ENCODE data around the gene RAB33B. TPM values are rescaled to one million over a fixed set of nuclear protein-coding genes. Genes with fewer than 3 reads are reported as not detected.
A peak's percentile ranks its signal among the peaks of the same experiment; 100 is the strongest.

Gene RAB33B
- polyA plus RNA-seq, 3 donors = 10.0 to 10.3 (median 10.1) TPM

DNA sequence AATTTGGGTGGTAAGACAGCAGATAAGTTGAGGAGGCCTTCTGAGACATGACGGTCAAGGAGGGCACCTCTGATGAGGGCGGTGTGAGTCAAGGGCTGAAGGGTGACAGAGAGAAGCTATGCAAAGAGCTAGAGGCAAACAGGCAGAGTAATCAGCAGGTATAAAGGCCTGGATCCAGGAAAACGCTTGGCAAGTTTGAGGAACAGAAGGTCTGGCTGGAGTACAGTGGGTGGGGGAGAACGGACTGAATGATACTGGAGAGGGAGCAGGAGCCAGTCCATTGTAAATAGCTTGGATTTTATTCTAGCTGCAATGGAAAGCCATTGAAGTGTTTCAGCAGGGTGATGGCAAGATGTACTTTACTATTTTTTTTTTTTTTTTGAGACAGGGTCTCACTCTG is 39.3 kb downstream of the RAB33B start:
- DNase-seq (ENCODE audit: extremely low read depth in 1 of 11, low read depth in 9 of 11, low spot score in 4 of 11) = no peak

DNA sequence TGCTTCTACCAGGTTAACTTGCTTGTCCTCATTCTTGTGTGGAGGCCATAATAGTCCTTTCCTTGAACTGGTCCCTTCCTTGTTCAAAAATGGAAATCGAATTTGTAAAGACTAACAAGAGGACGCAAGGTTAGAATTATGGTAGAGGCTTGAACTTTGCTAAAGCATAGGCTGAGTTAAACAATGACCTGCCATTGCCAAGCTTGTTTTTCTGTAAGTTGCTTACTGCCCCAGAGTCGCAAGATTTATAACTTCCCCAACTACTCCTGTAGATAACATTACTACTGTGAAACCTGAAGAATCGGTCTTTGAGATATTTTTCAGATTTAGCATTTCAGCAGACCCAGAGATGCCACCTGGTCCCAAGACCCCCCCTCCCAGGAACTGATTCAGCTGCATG is 45.3 kb downstream of the RAB33B start:
- peak in 1 of 11 donors; percentile 31 for DNase-seq (ENCODE audit: extremely low read depth in 1 of 11, low read depth in 9 of 11, low spot score in 4 of 11)

- no peak for DNase-seq (ENCODE audit: extremely low read depth in 1 of 11, low read depth in 9 of 11, low spot score in 4 of 11)
These were observed 47.2 kb downstream of the RAB33B start for GRCh38 chr4:139501117-139501516.

GRCh38 chr4:139501527-139501926 is 47.6 kb downstream of the RAB33B start:
- no peak for DNase-seq (ENCODE audit: extremely low read depth in 1 of 11, low read depth in 9 of 11, low spot score in 4 of 11)

GRCh38 chr4:139501927-139502899 is 48.3 kb downstream of the RAB33B start:
- no peak for DNase-seq (ENCODE audit: extremely low read depth in 1 of 11, low read depth in 9 of 11, low spot score in 4 of 11)

DNA sequence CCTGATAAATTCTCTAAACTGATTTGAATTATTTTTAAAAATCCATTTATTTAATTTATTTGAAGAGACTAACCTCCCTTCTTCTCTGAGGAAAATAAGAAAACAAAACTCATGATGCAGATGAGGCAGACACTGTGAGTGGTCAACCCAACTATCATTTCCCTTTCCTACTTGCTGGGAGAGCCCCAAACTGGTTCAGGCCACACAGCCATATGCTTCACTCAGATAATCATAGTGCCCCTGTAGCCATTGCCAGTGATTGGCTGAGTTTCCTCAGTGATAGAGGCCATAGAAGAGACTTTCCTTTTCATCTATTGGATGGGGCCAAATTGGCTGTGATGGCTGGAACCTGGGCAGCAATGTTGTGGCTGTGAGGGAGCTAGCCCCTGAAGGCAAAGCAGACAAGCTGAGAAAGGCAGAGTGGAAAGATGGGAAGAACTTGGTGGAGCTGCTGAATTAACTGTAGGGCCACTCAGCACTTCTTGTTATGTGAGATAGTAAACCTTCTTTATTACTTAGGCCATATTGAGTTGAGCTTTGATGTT is 49.8 kb downstream of the RAB33B start:
- DNase-seq (ENCODE audit: extremely low read depth in 1 of 11, low read depth in 9 of 11, low spot score in 4 of 11) = no peak

DNA sequence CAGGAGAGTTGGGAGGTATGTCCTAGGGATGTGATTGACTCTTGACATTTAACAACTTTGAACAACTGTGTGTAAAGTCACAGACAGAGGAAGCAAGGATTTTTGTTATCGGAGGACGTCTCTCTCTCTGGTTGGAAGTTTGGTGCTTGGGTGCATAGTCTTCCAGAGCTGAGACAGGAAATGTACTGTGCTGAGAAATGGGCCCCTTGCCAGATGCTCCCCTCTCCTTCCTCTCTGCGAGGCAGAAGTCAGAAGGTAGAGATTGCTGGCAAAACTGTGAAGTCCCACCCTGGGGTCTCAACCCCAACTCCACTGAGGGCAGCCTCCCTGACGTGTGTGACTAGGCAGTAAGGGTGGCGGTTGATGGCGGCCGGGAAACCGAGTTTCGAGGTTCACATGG is 52.9 kb downstream of the RAB33B start:
- no peak for DNase-seq (ENCODE audit: extremely low read depth in 1 of 11, low read depth in 9 of 11, low spot score in 4 of 11)

- DNase-seq (ENCODE audit: extremely low read depth in 1 of 11, low read depth in 9 of 11, low spot score in 4 of 11) = no peak
These were observed 54.8 kb downstream of the RAB33B start for GRCh38 chr4:139508581-139509237.

DNA sequence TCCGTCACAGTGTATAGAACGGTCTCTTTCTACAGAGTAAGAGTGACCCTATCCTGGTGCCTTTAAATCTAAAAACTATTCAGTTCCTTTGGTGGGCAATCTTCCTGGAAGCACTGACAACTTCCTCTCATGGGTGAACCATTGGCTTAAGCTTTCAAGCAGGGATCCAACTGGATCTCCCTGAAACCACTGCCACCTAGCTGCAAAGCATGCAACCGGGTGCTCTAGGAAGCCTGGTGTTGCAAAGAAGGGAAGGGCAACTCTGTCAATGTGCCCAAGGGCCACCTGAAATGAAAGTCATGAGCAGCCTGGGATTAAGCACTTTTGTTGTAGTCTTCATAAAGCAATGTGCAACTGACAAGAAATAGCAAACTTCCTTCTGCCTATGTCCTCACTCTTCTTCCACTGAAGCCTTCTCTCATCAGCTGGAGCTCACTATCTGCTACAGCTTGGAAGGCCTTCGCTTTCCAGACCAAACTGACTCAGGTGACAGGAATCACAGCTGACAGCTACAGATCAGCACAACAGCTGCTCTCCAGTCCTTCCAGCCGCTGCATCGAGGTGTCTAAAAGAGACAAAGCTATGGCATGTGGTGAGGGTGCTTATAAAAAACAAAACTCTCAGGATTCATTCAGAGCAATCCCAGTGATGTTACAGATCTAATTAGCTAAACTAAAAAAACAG is 55.9 kb downstream of the RAB33B start:
- DNase-seq (ENCODE audit: extremely low read depth in 1 of 11, low read depth in 9 of 11, low spot score in 4 of 11) = peak in 1 of 11 donors; percentile 29

- no peak for DNase-seq (ENCODE audit: extremely low read depth in 1 of 11, low read depth in 9 of 11, low spot score in 4 of 11)
These were observed 57.4 kb downstream of the RAB33B start for GRCh38 chr4:139511320-139511719.

GRCh38 chr4:139514382-139515059 is 60.6 kb downstream of the RAB33B start:
- no peak for DNase-seq (ENCODE audit: extremely low read depth in 1 of 11, low read depth in 9 of 11, low spot score in 4 of 11)

GRCh38 chr4:139515531-139515958 is 61.6 kb downstream of the RAB33B start:
- DNase-seq (ENCODE audit: extremely low read depth in 1 of 11, low read depth in 9 of 11, low spot score in 4 of 11) = no peak

DNA sequence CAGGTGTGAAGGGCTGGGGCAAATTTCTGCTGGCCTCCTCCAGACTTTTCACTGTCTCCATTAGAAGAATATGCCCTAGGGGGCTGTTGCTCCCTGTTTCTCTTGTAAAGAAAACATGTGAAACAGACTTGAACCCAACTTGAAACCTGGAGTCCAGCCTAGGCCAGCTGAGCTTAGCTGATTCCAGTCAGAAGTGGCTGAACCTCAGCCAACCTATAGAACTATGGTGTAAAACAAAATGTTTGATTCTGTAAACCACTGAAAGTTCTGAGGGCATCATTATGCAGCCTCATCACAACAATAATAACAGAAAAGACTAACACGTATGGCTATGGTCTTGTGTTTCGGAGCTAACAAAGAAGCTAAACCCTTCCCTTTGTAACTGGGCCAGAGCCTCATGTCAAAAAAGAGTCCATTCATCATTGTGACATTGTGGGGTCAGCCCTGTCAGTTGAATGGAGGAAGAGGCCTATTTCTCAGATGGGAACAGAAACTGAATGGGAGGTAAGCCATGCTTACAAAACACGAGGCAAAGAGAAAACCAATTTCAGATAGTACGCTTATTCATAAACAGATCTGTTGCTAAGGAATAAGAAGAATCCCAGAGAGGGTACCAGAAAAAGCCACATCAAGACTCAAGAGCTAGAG is 68.0 kb downstream of the RAB33B start:
- DNase-seq (ENCODE audit: extremely low read depth in 1 of 11, low read depth in 9 of 11, low spot score in 4 of 11) = no peak

DNA sequence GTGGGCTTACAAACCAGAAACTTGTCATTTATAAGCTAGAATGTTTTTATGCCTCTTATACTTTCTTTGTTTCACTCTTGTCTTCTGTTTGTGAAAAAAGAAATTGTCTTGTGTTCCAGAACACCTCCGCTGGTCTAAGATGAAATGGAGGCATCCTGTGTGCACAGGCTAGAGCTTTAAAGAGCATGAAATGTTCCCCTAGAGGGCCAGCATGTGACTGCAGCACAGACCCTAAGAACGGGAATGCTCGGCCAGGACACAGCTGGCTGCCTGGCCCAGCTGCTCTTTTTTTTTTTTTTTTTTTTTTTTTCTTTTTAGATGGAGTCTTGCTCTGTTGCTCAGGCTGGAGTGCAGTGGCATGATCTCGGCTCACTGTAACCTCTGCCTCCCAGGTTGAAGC is 68.5 kb downstream of the RAB33B start:
- no peak for DNase-seq (ENCODE audit: extremely low read depth in 1 of 11, low read depth in 9 of 11, low spot score in 4 of 11)

GRCh38 chr4:139523076-139523475 is 69.2 kb downstream of the RAB33B start:
- DNase-seq (ENCODE audit: extremely low read depth in 1 of 11, low read depth in 9 of 11, low spot score in 4 of 11) = no peak

DNA sequence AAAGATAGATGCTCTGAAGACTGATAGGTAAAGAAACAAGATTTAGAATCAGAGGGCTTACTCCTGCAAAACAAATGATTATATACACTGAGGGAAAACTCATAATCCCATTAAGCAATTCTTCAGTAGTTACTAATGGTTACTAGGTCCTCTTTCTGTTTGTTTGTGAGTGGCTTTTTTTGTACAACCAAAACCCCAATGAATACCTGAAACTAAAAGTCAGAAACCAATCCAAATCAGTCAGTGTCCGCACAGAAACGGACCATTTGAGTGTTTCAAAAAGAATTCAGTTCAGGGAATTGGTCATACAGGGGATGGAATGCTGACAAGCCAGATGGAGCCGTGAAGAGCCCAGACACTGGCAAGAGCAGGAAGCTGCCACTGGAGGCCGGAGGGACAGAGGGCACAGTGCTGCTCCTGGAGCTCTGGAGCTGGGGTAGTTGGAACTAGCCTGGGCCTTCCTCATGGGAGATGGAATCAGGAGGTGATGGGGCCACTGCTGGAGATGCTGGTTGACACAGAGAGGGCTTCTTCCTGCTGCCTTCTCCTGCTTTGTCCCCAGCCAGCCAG is 70.2 kb downstream of the RAB33B start:
- DNase-seq (ENCODE audit: extremely low read depth in 1 of 11, low read depth in 9 of 11, low spot score in 4 of 11) = no peak

- DNase-seq (ENCODE audit: extremely low read depth in 1 of 11, low read depth in 9 of 11, low spot score in 4 of 11) = no peak
These were observed 71.5 kb downstream of the RAB33B start for GRCh38 chr4:139525414-139525813.

All from renal cortex interstitium (tissue), 11 donors.